Measurements from ENCODE around the gene APOBEC3F.
"Not testable (repeated sequence)": the region's sequence is repeated elsewhere in the genome, so short reads cannot be mapped to it uniquely, and the experiment has no call there.

The APOBEC3F gene

GRCh38 chr22:39016592-39016991 lies 24.1 kb upstream of the APOBEC3F start:
- no peak overlapping the region for H3K4me3 ChIP-seq (ENCODE audit: insufficient read depth, low read length, poor library complexity, severe bottlenecking)
- no peaks in the 10 kb centered on the region for H4K20me1 ChIP-seq (ENCODE audit: low read depth, low read length)
- no peaks in the 10 kb centered on the region for H3K36me3 ChIP-seq (ENCODE audit: low read length)
- peaks cover 19% of the 10 kb centered on the region for H3K79me2 ChIP-seq (ENCODE audit: insufficient read depth, low read length)
- no peak overlapping the region for H2AFZ ChIP-seq (ENCODE audit: low read depth, low read length, severe bottlenecking)
- H3K27me3 ChIP-seq (ENCODE audit: low read length), result no peaks in the 10 kb centered on the region
- H3K9me3 ChIP-seq (ENCODE audit: insufficient read depth, low read length), result no peaks in the 10 kb centered on the region
- TF ChIP-seq, protein P1, sequence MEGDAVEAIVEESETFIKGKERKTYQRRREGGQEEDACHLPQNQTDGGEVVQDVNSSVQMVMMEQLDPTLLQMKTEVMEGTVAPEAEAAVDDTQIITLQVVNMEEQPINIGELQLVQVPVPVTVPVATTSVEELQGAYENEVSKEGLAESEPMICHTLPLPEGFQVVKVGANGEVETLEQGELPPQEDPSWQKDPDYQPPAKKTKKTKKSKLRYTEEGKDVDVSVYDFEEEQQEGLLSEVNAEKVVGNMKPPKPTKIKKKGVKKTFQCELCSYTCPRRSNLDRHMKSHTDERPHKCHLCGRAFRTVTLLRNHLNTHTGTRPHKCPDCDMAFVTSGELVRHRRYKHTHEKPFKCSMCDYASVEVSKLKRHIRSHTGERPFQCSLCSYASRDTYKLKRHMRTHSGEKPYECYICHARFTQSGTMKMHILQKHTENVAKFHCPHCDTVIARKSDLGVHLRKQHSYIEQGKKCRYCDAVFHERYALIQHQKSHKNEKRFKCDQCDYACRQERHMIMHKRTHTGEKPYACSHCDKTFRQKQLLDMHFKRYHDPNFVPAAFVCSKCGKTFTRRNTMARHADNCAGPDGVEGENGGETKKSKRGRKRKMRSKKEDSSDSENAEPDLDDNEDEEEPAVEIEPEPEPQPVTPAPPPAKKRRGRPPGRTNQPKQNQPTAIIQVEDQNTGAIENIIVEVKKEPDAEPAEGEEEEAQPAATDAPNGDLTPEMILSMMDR (IDR thresholded peaks at IDR 0.05; ENCODE audit: insufficient read depth, low read length, poor library complexity, severe bottlenecking), result no peak
- no peak for TF ChIP-seq EZH2phosphoT487 (conservative IDR thresholded peaks at IDR 0.05; ENCODE audit: low read length)
- H3K9me2 ChIP-seq (replicated peaks; ENCODE audit: insufficient read depth, low read length), result no peaks in the 10 kb centered on the region
- H3K27ac ChIP-seq (ENCODE audit: low read depth, low read length), result no peak overlapping the region
- H3F3A ChIP-seq (ENCODE audit: insufficient read depth), result peaks cover 17% of the 10 kb centered on the region
- no peak overlapping the region for H3K9ac ChIP-seq (ENCODE audit: low read length)
- no peak overlapping the region for H3K4me2 ChIP-seq (ENCODE audit: low read depth, low read length, poor library complexity, severe bottlenecking)

DNA sequence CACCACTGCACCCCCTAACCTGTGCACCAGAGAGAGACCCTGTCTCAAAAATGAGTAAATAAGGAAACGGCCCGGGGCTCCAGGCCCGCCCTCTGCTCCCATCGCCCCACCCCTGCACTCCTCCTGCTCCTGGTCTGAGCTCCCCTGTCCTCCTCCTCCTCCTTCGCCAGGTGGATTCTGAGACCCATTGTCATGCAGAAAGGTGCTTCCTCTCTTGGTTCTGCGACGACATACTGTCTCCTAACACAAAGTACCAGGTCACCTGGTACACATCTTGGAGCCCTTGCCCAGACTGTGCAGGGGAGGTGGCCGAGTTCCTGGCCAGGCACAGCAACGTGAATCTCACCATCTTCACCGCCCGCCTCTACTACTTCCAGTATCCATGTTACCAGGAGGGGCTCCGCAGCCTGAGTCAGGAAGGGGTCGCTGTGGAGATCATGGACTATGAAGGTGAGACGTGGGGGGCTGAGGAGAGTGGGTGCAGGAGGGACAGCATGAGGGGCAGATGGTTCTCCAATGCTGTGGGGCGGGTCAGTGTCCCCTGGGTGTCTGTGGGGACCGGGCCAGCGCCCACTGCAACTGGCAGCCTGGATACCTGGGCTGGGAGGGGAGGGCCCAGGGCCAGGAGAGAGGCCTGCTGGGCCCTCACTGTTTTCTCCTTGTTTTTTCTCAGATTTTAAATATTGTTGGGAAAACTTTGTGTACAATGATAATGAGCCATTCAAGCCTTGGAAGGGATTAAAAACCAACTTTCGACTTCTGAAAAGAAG lies 22.9 kb upstream of the APOBEC3F start:
- Histone ChIP-seq H3K79me2 (ENCODE audit: insufficient read depth, low read length) (peaks cover 23% of the 10 kb centered on the region), H3K27ac (ENCODE audit: low read depth, low read length) (no peak overlapping the region), H3K4me3 (ENCODE audit: insufficient read depth, low read length, poor library complexity, severe bottlenecking) (no peak overlapping the region)

GRCh38 chr22:39020021-39020651 lies 20.5 kb upstream of the APOBEC3F start:
- H3K4me2 ChIP-seq (ENCODE audit: low read depth, low read length, poor library complexity, severe bottlenecking), result peak overlapping the region; percentile 89
- not testable (repeated sequence) for H3K9me3 ChIP-seq (ENCODE audit: insufficient read depth, low read length); H3K4me3 ChIP-seq (ENCODE audit: insufficient read depth, low read length, poor library complexity, severe bottlenecking); H3K27me3 ChIP-seq (ENCODE audit: low read length); H4K20me1 ChIP-seq (ENCODE audit: low read depth, low read length); H2AFZ ChIP-seq (ENCODE audit: low read depth, low read length, severe bottlenecking); H3K9me2 ChIP-seq (replicated peaks; ENCODE audit: insufficient read depth, low read length); H3K36me3 ChIP-seq (ENCODE audit: low read length)
- peak overlapping the region; percentile 82 for H3K9ac ChIP-seq (ENCODE audit: low read length)
- peaks cover 20% of the 10 kb centered on the region for H3F3A ChIP-seq (ENCODE audit: insufficient read depth)
- H3K79me2 ChIP-seq (ENCODE audit: insufficient read depth, low read length), result peaks cover 15% of the 10 kb centered on the region
- peak overlapping the region; percentile 81 for H3K27ac ChIP-seq (ENCODE audit: low read depth, low read length)

More for the DNA sequence above, 22.9 kb upstream of the APOBEC3F start:
- no peaks in the 10 kb centered on the region for H3K36me3 ChIP-seq (ENCODE audit: low read length)
- peaks cover 20% of the 10 kb centered on the region for H3F3A ChIP-seq (ENCODE audit: insufficient read depth)
- H2AFZ ChIP-seq (ENCODE audit: low read depth, low read length, severe bottlenecking), result no peak overlapping the region
- no peaks in the 10 kb centered on the region for H4K20me1 ChIP-seq (ENCODE audit: low read depth, low read length)
- no peak overlapping the region for H3K9ac ChIP-seq (ENCODE audit: low read length)
- no peak for TF ChIP-seq EZH2phosphoT487 (conservative IDR thresholded peaks at IDR 0.05; ENCODE audit: low read length)
- TF ChIP-seq, protein P1 (IDR thresholded peaks at IDR 0.05; ENCODE audit: insufficient read depth, low read length, poor library complexity, severe bottlenecking), result no peak
- no peaks in the 10 kb centered on the region for H3K27me3 ChIP-seq (ENCODE audit: low read length)
- no peaks in the 10 kb centered on the region for H3K9me3 ChIP-seq (ENCODE audit: insufficient read depth, low read length)
- no peaks in the 10 kb centered on the region for H3K9me2 ChIP-seq (replicated peaks; ENCODE audit: insufficient read depth, low read length)
- no peak overlapping the region for H3K4me2 ChIP-seq (ENCODE audit: low read depth, low read length, poor library complexity, severe bottlenecking)
